ENCODE measurements around the gene ATG2B. TPM values are rescaled to one million over a fixed set of nuclear protein-coding genes. Genes with fewer than 3 reads are reported as not detected.

The ATG2B gene
- total RNA-seq, 2 donors from 2014 or later = 24.5 to 43.3 TPM

DNA sequence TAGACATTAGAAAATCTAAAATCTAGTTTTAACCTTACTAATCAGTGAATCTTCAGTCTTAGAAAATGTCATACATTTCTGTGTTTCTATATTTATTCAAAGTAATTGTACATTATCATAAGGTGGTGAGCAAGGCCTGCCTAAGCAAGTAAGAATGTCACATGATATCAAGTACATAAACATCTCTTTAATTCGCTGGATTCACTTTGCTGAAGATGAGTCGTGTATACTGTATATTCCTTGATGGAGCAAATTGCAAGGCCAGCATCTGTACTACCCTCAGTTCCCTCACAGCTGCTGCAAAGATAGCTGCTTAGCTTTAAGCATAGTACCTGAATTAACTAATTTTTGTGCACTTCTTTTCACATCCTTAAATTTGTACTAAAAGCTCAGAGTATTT is 20.3 kb upstream of the ATG2B start:
- H3K27me3 ChIP-seq (replicated peaks; ENCODE audit: insufficient read depth) = no peaks in the 10 kb centered on the region
- TF ChIP-seq, protein P1, sequence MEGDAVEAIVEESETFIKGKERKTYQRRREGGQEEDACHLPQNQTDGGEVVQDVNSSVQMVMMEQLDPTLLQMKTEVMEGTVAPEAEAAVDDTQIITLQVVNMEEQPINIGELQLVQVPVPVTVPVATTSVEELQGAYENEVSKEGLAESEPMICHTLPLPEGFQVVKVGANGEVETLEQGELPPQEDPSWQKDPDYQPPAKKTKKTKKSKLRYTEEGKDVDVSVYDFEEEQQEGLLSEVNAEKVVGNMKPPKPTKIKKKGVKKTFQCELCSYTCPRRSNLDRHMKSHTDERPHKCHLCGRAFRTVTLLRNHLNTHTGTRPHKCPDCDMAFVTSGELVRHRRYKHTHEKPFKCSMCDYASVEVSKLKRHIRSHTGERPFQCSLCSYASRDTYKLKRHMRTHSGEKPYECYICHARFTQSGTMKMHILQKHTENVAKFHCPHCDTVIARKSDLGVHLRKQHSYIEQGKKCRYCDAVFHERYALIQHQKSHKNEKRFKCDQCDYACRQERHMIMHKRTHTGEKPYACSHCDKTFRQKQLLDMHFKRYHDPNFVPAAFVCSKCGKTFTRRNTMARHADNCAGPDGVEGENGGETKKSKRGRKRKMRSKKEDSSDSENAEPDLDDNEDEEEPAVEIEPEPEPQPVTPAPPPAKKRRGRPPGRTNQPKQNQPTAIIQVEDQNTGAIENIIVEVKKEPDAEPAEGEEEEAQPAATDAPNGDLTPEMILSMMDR (IDR thresholded peaks at IDR 0.05) = no peak
- no peaks in the 10 kb centered on the region for H3K4me1 ChIP-seq (replicated peaks)
- WGBS = 70% methylated on average over 2 of the region's 2 CpGs
- H3K36me3 ChIP-seq = peaks cover 0 to 6% of the 10 kb centered on the region in 2 donors
- no peak overlapping the region for H3K27ac ChIP-seq
- intact Hi-C loops (cut with DNase I) = no loop called here
- no peak for DNase-seq (ENCODE audit: low spot score)
- H3K4me3 ChIP-seq = no peak overlapping the region
- no peaks in the 10 kb centered on the region for H3K9me3 ChIP-seq

DNA sequence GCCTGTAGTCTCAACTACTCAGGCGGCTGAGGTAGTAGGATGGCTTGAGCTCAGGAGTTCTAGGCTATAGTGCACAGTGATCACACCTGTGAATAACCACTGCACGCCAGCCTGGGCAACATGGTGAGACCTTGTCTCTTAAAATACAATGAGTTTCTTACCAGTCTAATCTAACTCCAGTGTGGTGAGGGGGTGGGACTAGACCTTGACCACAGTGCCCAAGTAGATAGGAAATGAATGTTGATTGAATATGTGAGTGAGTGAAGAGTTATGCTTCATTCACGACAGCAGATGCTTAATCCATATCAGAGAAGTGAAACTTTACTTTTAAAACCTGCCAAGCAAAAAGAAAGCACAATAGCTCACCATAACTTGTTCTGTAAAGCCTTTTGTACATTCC is 17.6 kb upstream of the ATG2B start:
- Histone ChIP-seq H3K36me3 (peaks cover 0 to 6% of the 10 kb centered on the region in 2 donors), H3K4me3 (no peak overlapping the region)

DNA sequence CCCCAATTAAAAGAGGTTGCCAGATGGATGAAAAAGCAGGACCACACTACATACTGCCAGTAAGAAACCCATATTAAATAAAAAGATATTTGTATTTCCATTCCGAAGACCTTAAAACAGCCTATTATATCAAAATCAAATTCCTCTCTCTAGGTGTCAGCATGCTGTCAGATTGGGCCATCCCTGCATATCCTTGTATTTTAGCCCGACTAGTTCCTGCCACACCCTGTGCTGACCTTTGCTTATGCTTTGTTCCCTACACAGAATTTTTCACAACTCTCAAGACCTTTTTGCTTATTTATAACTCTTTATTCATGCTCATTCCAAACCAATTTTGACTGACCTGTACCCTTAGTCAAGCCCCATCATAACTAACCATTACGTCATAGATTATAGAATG is 13.0 kb upstream of the ATG2B start:
- Histone ChIP-seq H3K27ac (no peak overlapping the region), H3K27me3 (replicated peaks; ENCODE audit: insufficient read depth) (no peaks in the 10 kb centered on the region), H3K36me3 (no peaks in the 10 kb centered on the region), H3K4me1 (replicated peaks) (no peaks in the 10 kb centered on the region), H3K4me3 (no peak overlapping the region), H3K9me3 (no peaks in the 10 kb centered on the region)
- intact Hi-C loops (cut with DNase I) = no loop called here
- no peak for TF ChIP-seq POLR2AphosphoS5 (IDR thresholded peaks at IDR 0.05)
- no peak for TF ChIP-seq POLR2A (IDR thresholded peaks at IDR 0.05)
- TF ChIP-seq, protein P1 (IDR thresholded peaks at IDR 0.05) = no peak
- DNase-seq (ENCODE audit: low spot score) = no peak
- 92% methylated on average over 3 of the region's 3 CpGs for WGBS

More for the DNA sequence above, 17.6 kb upstream of the ATG2B start:
- H3K9me3 ChIP-seq = no peaks in the 10 kb centered on the region
- no peak for DNase-seq (ENCODE audit: low spot score)
- TF ChIP-seq POLR2A (IDR thresholded peaks at IDR 0.05) (no peak), POLR2AphosphoS5 (IDR thresholded peaks at IDR 0.05) (no peak)
- TF ChIP-seq, protein P1 (IDR thresholded peaks at IDR 0.05) = no peak
- WGBS = 97% methylated on average over 3 of the region's 3 CpGs
- H3K27me3 ChIP-seq (replicated peaks; ENCODE audit: insufficient read depth) = no peaks in the 10 kb centered on the region
- H3K27ac ChIP-seq = no peak overlapping the region
- no peaks in the 10 kb centered on the region for H3K4me1 ChIP-seq (replicated peaks)
- intact Hi-C loops (cut with DNase I) = no loop called here

DNA sequence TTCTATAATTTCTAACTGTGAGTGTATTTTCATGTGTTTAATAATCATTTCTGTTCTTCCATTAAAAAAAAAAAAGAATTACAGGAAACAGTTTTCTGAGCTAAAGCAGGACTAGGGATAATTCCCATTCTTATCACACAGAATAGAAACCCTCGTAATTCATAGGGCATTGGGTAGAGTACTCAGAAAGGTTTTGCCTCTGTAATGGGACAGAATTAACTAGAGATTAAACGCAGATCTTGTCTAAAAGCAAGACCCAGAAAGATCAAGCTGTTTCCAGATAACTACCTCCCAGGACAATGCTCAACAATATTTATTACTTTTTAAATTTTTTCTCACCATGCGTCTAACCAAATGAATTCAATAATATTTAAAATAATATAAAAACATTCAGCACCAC is 10.4 kb upstream of the ATG2B start:
- no peak for DNase-seq (ENCODE audit: low spot score)
- H3K4me3 ChIP-seq = no peak overlapping the region
- H3K9me3 ChIP-seq = no peaks in the 10 kb centered on the region
- no peak overlapping the region for H3K27ac ChIP-seq
- TF ChIP-seq, protein P1 (IDR thresholded peaks at IDR 0.05) = no peak
- no peak for TF ChIP-seq POLR2AphosphoS5 (IDR thresholded peaks at IDR 0.05)
- no peak for TF ChIP-seq POLR2A (IDR thresholded peaks at IDR 0.05)
- 87% methylated on average over 3 of the region's 3 CpGs for WGBS
- H3K4me1 ChIP-seq (replicated peaks) = no peaks in the 10 kb centered on the region
- no peaks in the 10 kb centered on the region for H3K36me3 ChIP-seq
- no peaks in the 10 kb centered on the region for H3K27me3 ChIP-seq (replicated peaks; ENCODE audit: insufficient read depth)
- intact Hi-C loops (cut with DNase I) = no loop called here

DNA sequence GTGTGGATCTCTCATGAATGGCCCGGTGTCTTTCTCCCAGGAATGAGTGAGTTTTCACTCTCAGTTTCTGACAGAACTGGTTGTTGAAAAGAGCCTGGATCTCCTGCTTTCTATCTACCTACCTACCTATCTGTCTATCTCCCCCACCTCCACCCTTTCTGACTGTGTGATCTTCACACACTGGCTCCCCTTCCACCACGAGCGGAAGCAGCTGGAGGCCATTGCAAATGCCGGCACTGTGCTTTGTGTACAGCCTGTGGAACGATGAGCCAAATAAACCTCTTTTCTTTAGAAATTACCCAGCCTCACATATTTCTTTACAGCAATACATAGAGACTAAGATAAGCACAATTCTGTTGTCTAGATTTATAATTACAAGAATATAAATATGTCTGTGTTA is 7.4 kb upstream of the ATG2B start:
- H3K9me3 ChIP-seq = no peaks in the 10 kb centered on the region
- H3K36me3 ChIP-seq = no peaks in the 10 kb centered on the region
- no peaks in the 10 kb centered on the region for H3K4me1 ChIP-seq (replicated peaks)
- no peak overlapping the region for H3K4me3 ChIP-seq
- no peak overlapping the region for H3K27ac ChIP-seq
- DNase-seq (ENCODE audit: low spot score) = no peak
- intact Hi-C loops (cut with DNase I) = no loop called here
- no peaks in the 10 kb centered on the region for H3K27me3 ChIP-seq (replicated peaks; ENCODE audit: insufficient read depth)
- TF ChIP-seq POLR2A (IDR thresholded peaks at IDR 0.05) (no peak), POLR2AphosphoS5 (IDR thresholded peaks at IDR 0.05) (no peak)
- TF ChIP-seq, protein P1 (IDR thresholded peaks at IDR 0.05) = no peak
- 90% methylated on average over 5 of the region's 5 CpGs for WGBS

Measured in prostate gland (tissue), 2 donors.